Small intestine (tissue), 7 donors: Measurements from ENCODE around the gene HCFC1. TPM values are rescaled to one million over a fixed set of nuclear protein-coding genes. Genes with fewer than 3 reads are reported as not detected.

Experiments used
- DNase-seq, 2 donors: peaks; one replicate each; pipeline versions ENCODE4 v3.0.0 to v3.0.0-alpha.2; 2013
- FAIRE-seq: peaks from 2 replicates; lab custom pipeline; 2012; peaks lifted over from hg19 to GRCh38; lab: Jason Lieb, UNC
- H3K27ac ChIP-seq, 3 donors: one replicate each; pipeline ENCODE4 v1.5.1; 2013; ENCODE audit warnings: low read length in 2 of 3, mild to moderate bottlenecking in 2 of 3, control low read depth in 1 of 3, inconsistent platforms in 1 of 3, low read depth in 1 of 3, moderate library complexity in 1 of 3
- H3K27me3 ChIP-seq, 3 donors: one replicate each; pipeline ENCODE4 v1.6.1; 2013; ENCODE audit warnings: low read length in 3 of 3, inconsistent platforms in 1 of 3; ENCODE audit not compliant: control insufficient read depth in 3 of 3, insufficient read depth in 3 of 3
- H3K36me3 ChIP-seq, 3 donors: one replicate each; pipeline ENCODE4 v1.6.1; 2013; ENCODE audit warnings: low read length in 3 of 3, inconsistent platforms in 1 of 3, low read depth in 1 of 3, mild to moderate bottlenecking in 1 of 3, moderate library complexity in 1 of 3; ENCODE audit not compliant: control insufficient read depth in 3 of 3, insufficient read depth in 2 of 3
- H3K4me1 ChIP-seq, 3 donors: one replicate each; pipeline ENCODE4 v1.6.1; 2013; ENCODE audit warnings: low read length in 2 of 3, inconsistent platforms in 1 of 3, low read depth in 1 of 3, mild to moderate bottlenecking in 1 of 3, moderate library complexity in 1 of 3; ENCODE audit not compliant: control insufficient read depth in 3 of 3, insufficient read depth in 2 of 3
- H3K4me3 ChIP-seq, 3 donors: one replicate each; pipeline ENCODE4 v1.5.1; 2013; ENCODE audit warnings: low read length in 3 of 3, control low read depth in 1 of 3, inconsistent platforms in 1 of 3, low read depth in 1 of 3, mild to moderate bottlenecking in 1 of 3, moderate library complexity in 1 of 3
- H3K9me3 ChIP-seq, 2 donors: one replicate each; pipeline ENCODE4 v1.6.1; 2013; ENCODE audit warnings: low read depth in 1 of 2, low read length in 1 of 2; ENCODE audit not compliant: control insufficient read depth in 2 of 2, insufficient read depth in 1 of 2
- WGBS, 3 donors: extraction: QIAGEN DNeasy Blood & Tissue Kit; methylation state at CpG; one replicate each; pipeline ENCODE4 v1.1.7; 2013; 5-methylcytosine and 5-hydroxymethylcytosine counted together
- polyA plus RNA-seq, 4 donors: library from polyadenylated mRNA; stranded (reverse) in 3 of 4; unstranded in 1 of 4; fragments of 200-250 nt in 3 of 4; fragments of 120-200 nt in 1 of 4; gene quantifications; one replicate each; pipeline versions ENCODE4 v1.2.1 to v1.2.3, GENCODE V29; 2013
- donor health status: healthy with polysubstance abuse.
- donor health status: control.
- donor health status: control.
- donor health status: Bipolar disorder and iron deficiency.
- donor health status: healthy.

Gene HCFC1
- polyA plus RNA-seq, 4 donors: 7.6 to 32.9 (median 19.5) TPM

- Histone ChIP-seq H3K4me3 (no peak overlapping the region), H3K9me3 (no peaks in the 10 kb centered on the region), H3K27me3 (no peaks in the 10 kb centered on the region), H3K27ac (peak overlapping the region; percentile 94 to 97 (median 94)), H3K36me3 (peaks cover 0 to 5% (median 0%) of the 10 kb centered on the region in 3 donors), H3K4me1 (peaks cover 0 to 21% (median 2%) of the 10 kb centered on the region in 3 donors)
- FAIRE-seq (no peak), DNase-seq (peak; percentile 48 to 55)
- 39 to 61% (median 56%) methylated on average over 14 of the region's 14 CpGs for WGBS, 3 donors
Measured at GRCh38 chrX:153974003-153974725, 2.5 kb upstream of the HCFC1 start.

- Histone ChIP-seq H3K27me3 (no peaks in the 10 kb centered on the region), H3K27ac (peak overlapping the region; percentile 94 to 97 (median 94)), H3K4me1 (peaks cover 0 to 29% (median 2%) of the 10 kb centered on the region in 3 donors), H3K9me3 (no peaks in the 10 kb centered on the region), H3K4me3 (peak overlapping the region; percentile 41 to 75 (median 54)), H3K36me3 (peaks cover 0 to 13% (median 0%) of the 10 kb centered on the region in 3 donors)
- peak in 1 of 2 donors; percentile 27 for DNase-seq
- 27 to 45% (median 29%) methylated on average over 17 to 20 of the region's 20 CpGs for WGBS, 3 donors
- FAIRE-seq: no peak
Measured at GRCh38 chrX:153973127-153974002, 1.7 kb upstream of the HCFC1 start.

GRCh38 chrX:153972368-153973126 lies 929 bp upstream of the HCFC1 start, which contains the start of gene TMEM187:
Gene TMEM187 (plus strand): TSS chrX:153972754. CDS start chrX:153982063, 9,309 bp downstream.
- Histone ChIP-seq H3K27ac (peak within 1 kb of the TSS; percentile 94 to 100 (median 97)), H3K27me3 (no peaks in the 10 kb centered on the region), H3K36me3 (peaks cover 0 to 21% (median 0%) of the 10 kb centered on the region in 3 donors), H3K4me3 (peak within 1 kb of the TSS; percentile 71 to 99 (median 75)), H3K9me3 (no peaks in the 10 kb centered on the region), H3K4me1 (peaks cover 0 to 37% (median 2%) of the 10 kb centered on the region in 3 donors)
- DNase-seq: peak; percentile 83 to 92
- WGBS, 3 donors: 0 to 13% (median 2%) methylated on average over 34 to 103 of the region's 103 CpGs
- FAIRE-seq: no peak

GRCh38 chrX:153971124-153971449 lies 531 bp downstream of the HCFC1 start:
- H3K4me3 ChIP-seq: peak overlapping the region; percentile 71 to 99 (median 75)
- peaks cover 0 to 45% (median 2%) of the 10 kb centered on the region in 3 donors for H3K4me1 ChIP-seq
- peak overlapping the region; percentile 94 to 100 (median 97) for H3K27ac ChIP-seq
- H3K36me3 ChIP-seq: peaks cover 0 to 34% (median 0%) of the 10 kb centered on the region in 3 donors
- FAIRE-seq (no peak), DNase-seq (peak; percentile 84 to 86)
- 0 to 13% (median 1%) methylated on average over 3 to 34 of the region's 34 CpGs for WGBS, 3 donors
- H3K9me3 ChIP-seq: no peaks in the 10 kb centered on the region
- no peaks in the 10 kb centered on the region for H3K27me3 ChIP-seq

GRCh38 chrX:153970357-153971123 lies 1.1 kb downstream of the HCFC1 start:
- peaks cover 0 to 45% (median 2%) of the 10 kb centered on the region in 3 donors for H3K4me1 ChIP-seq
- no peak for FAIRE-seq
- peaks cover 0 to 34% (median 0%) of the 10 kb centered on the region in 3 donors for H3K36me3 ChIP-seq
- no peaks in the 10 kb centered on the region for H3K9me3 ChIP-seq
- no peaks in the 10 kb centered on the region for H3K27me3 ChIP-seq
- WGBS, 3 donors: 0 to 19% (median 0%) methylated on average over 5 to 49 of the region's 49 CpGs
- H3K4me3 ChIP-seq: peak overlapping the region; percentile 71 to 99 (median 75)
- peak; percentile 24 to 55 for DNase-seq
- peak overlapping the region; percentile 94 to 100 (median 97) for H3K27ac ChIP-seq

- Histone ChIP-seq H3K27ac (peak overlapping the region in 2 of 3 donors; percentile 69 to 100), H3K4me1 (peaks cover 0 to 45% (median 2%) of the 10 kb centered on the region in 3 donors), H3K36me3 (peaks cover 0 to 40% (median 0%) of the 10 kb centered on the region in 3 donors), H3K4me3 (peak overlapping the region; percentile 48 to 99 (median 75)), H3K27me3 (no peaks in the 10 kb centered on the region), H3K9me3 (no peaks in the 10 kb centered on the region)
- WGBS, 3 donors: 1 to 27% (median 3%) methylated on average over 21 to 26 of the region's 26 CpGs
- FAIRE-seq: no peak
- DNase-seq: peak; percentile 7 to 40
Measured at GRCh38 chrX:153969904-153970356, 1.7 kb downstream of the HCFC1 start.

GRCh38 chrX:153969125-153969903 lies 2.3 kb downstream of the HCFC1 start:
- no peaks in the 10 kb centered on the region for H3K27me3 ChIP-seq
- WGBS, 3 donors: 7 to 45% (median 10%) methylated on average over 22 to 25 of the region's 25 CpGs
- peaks cover 0 to 38% (median 0%) of the 10 kb centered on the region in 3 donors for H3K4me1 ChIP-seq
- FAIRE-seq: no peak
- H3K36me3 ChIP-seq: peaks cover 0 to 46% (median 0%) of the 10 kb centered on the region in 3 donors
- peak overlapping the region; percentile 48 to 99 (median 75) for H3K4me3 ChIP-seq
- no peak for DNase-seq
- H3K27ac ChIP-seq: peak overlapping the region; percentile 46 to 100 (median 69)
- H3K9me3 ChIP-seq: no peaks in the 10 kb centered on the region
